H1 (cell line): ENCODE data around the gene CYP2W1. TPM values are rescaled to one million over a fixed set of nuclear protein-coding genes. Genes with fewer than 3 reads are reported as not detected.

ENCODE experiments used
- CEBPB ChIP-seq: IDR thresholded peaks from 2 replicates; pipeline ENCODE4 v1.6.1; 2012; ENCODE audit warnings: low read depth, low read length
- MAFK ChIP-seq: IDR thresholded peaks from 2 replicates; pipeline ENCODE4 v1.6.1; 2012; ENCODE audit warnings: low read depth, mild to moderate bottlenecking, improper control_type of control experiment, low read length
- SIN3A ChIP-seq, 2 experiments: IDR thresholded peaks in 1 of 2; conservative IDR thresholded peaks in 1 of 2; 2 replicates each; pipeline ENCODE4 v1.6.1; 2011 to 2012; ENCODE audit warnings: low read length in 2 of 2, improper control_type of control experiment in 1 of 2, low read depth in 1 of 2, mild to moderate bottlenecking in 1 of 2
- SIX5 ChIP-seq: IDR thresholded peaks from 2 replicates; pipeline ENCODE4 v1.6.1; 2011; ENCODE audit warnings: mild to moderate bottlenecking, low read depth, low read length
- USF2 ChIP-seq: IDR thresholded peaks from 2 replicates; pipeline ENCODE4 v1.6.1; 2011; ENCODE audit warnings: low read length, improper control_type of control experiment
- polyA plus RNA-seq, 7 experiments: library from polyadenylated mRNA; depleted of rRNA in 3 of 7; stranded (reverse) in 5 of 7; unstranded in 2 of 7; fragments of >200 nt in 5 of 7; fragments of 200-250 nt in 2 of 7; gene quantifications; 1 replicate in 5 of 7; 2 replicates in 1 of 7; 4 replicates in 1 of 7; pipeline versions ENCODE4 v1.2.1 to v1.2.3, GENCODE V29; 2011 to 2013; ENCODE audit warnings: missing spikeins in 2 of 7, mixed read lengths in 2 of 7
- total RNA-seq: library from RNA; stranded (reverse); fragmentation: NEBNext Ultra II Directional; extraction: Animal tissue kit (Norgen Biotek cat#: 25700); gene quantifications from 2 replicates; pipeline ENCODE4 v1.2.1, GENCODE V29; 2021

The CYP2W1 gene
- total and polyA plus RNA-seq, 2 of the 8 experiments (the other 6 are each of a cell fraction or from before 2014, with no cell fraction given), result not detected

- TF ChIP-seq USF2, result no peak
- TF ChIP-seq MAFK, result no peak
- TF ChIP-seq CEBPB, result no peak
- no peak for TF ChIP-seq SIX5
- TF ChIP-seq SIN3A (conservative IDR thresholded peaks at IDR 0.05 in 1 of 2, IDR thresholded peaks at IDR 0.05 in 1 of 2; ENCODE audit: low read depth in 1 of 2, low read length in 2 of 2), result no peak
Observed at GRCh38 chr7:1022356-1022755, 39.4 kb downstream of the CYP2W1 start (continued).
